ENCODE measurements around the gene ATP1B2.
A peak's percentile ranks its signal among the peaks of the same experiment; 100 is the strongest.

The ATP1B2 gene

DNA sequence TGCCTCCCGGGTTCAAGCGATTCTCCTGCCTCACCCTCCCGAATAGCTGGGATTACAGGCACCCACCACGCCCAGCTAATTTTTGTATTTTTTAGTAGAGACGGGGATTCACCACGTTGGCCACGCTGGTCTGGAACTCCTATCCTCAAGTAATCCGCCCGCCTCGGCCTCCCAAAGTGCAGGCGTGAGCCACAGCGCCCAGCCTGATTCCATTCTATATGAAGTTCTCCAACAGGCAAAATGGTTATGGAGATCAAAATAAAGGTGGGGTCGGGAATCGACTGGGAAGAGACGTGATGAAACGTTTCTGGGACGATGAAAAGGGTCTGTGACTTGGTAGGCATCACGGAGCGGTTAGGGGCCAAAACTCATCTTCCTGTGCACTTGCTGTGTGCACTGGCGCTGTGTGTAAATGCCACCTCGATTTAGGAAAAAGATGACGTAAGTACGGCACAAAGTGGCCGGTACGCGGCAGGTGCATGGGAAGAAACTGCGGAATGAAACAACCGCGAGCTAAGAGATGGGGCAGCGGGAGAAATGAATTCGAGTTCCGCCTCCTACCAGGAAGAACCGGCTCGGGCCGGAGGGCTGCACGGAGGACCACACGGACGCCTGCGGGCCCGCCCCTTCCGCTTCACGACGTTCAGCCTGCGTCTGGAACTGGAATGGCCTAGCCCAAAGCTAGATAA, 35.0 kb downstream of the ATP1B2 start:
- peak; percentile 93 for DNase-seq (ENCODE audit: low read depth)

DNA sequence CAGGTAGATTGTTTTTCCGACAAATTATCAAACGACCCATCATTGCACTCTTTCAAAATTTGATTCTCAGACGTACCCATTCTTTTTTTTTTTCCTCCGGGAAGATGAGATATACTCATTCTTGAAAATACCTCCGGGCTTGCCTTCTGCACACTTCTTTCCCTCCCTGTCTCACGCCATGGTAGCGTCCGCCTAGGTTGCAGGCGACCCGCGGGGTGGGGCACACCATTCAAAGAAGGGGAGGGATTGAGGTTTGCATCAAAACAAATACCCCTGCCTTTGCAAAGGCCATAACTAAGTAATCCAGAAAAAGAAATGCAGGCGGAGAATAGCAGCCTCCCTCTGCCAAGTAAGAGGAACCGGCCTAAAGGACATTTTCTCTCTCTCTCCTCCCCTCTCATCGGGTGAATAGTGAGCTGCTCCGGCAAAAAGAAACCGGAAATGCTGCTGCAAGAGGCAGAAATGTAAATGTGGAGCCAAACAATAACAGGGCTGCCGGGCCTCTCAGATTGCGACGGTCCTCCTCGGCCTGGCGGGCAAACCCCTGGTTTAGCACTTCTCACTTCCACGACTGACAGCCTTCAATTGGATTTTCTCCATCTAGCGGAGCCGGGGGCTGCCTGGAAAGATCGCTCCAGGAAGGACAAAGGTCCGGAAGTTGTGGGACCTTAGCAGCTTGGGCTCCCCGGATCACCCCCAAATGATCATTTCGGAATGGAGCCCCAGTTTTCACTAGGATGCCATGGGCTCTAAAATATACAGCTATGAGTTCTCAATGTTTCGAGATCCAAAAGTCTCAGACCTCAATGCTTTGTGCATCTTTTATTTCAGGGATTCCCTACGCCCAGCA, 35.7 kb downstream of the ATP1B2 start:
- DNase-seq (ENCODE audit: low read depth) = peak; percentile 83

DNA sequence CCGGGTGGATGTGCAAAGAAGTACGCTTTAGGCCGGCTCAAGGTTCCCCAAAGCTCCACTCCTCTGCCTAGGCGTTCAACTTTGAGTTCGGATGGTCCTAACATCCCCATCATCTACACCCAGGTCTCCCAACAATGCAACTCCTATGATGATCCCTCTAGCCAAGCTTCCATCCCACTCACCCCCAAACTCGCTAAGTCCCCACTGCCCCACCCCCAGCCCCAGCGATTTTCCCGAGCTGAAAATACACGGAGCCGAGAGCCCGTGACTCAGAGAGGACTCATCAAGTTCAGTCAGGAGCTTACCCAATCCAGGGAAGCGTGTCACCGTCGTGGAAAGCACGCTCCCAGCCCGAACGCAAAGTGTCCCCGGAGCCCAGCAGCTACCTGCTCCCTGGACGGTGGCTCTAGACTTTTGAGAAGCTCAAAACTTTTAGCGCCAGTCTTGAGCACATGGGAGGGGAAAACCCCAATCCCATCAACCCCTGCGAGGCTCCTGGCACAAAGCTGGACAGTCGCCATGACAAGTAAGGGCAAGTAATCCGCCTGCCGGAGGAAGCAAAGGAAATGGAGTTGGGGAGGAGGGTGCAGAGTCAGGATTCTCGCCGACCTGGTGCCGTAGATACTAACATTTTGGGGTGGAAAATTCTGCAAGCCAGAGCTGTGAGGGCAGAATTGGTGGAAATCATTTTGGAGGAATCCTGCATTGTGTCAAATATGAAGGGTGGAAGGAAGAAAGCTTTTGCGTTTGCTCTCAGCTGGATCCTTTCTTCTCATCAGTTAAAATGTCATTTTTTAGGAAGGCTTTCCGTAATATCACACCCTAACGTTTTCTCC, 36.6 kb downstream of the ATP1B2 start, which contains the start of gene TP53:
Gene TP53 (minus strand): TSS at position 419 of the 836 bp plus-strand sequence. CDS start 10,896 bp downstream, outside the sequence.
- DNase-seq (ENCODE audit: low read depth) = peak; percentile 94

DNA sequence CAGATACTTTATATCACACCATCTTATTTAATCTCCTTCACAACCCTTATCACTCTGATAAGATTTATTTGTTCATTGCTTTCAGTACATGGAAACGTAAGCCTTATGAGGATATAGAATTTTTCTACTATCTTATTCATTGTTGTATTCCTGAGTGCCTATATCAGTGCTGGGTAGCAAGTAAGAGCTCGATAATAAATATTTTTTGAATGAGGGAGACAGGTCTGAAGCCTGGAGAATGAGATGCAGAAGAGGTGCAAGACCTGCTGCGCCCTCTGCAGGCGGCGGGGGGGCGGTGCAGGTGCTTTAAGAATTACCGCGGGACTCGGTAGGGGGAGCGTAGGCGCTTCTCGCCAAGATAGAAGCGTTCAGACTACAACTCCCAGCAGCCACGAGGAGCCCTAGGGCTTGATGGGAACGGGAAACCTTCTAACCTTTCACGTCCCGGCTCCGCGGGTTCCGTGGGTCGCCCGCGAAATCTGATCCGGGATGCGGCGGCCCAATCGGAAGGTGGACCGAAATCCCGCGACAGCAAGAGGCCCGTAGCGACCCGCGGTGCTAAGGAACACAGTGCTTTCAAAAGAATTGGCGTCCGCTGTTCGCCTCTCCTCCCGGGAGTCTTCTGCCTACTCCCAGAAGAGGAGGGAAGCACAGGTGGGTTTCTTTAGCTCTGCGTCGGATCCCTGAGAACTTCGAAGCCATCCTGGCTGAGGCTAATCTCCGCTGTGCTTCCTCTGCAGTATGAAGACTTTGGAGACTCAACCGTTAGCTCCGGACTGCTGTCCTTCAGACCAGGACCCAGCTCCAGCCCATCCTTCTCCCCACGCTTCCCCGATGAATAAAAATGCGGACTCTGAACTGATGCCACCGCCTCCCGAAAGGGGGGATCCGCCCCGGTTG, 37.4 kb downstream of the ATP1B2 start, which contains the start of gene WRAP53:
Gene WRAP53 (plus strand): TSS at position 570 of the 900 bp plus-strand sequence. CDS start 172 bp downstream, at position 742.
- DNase-seq (ENCODE audit: low read depth) = peak; percentile 99

- DNase-seq (ENCODE audit: low read depth) = no peak
These were observed 38.1 kb downstream of the ATP1B2 start for GRCh38 chr17:7688808-7689316.

- no peak for DNase-seq (ENCODE audit: low read depth)
These were observed 44.9 kb downstream of the ATP1B2 start for GRCh38 chr17:7695586-7695985.

- no peak for DNase-seq (ENCODE audit: low read depth)
These were observed 47.3 kb downstream of the ATP1B2 start for GRCh38 chr17:7697828-7698588.

GRCh38 chr17:7700510-7700909, 49.8 kb downstream of the ATP1B2 start:
- no peak for DNase-seq (ENCODE audit: low read depth)

- DNase-seq (ENCODE audit: low read depth) = no peak
These were observed 51.0 kb downstream of the ATP1B2 start for GRCh38 chr17:7701681-7702080.

- DNase-seq (ENCODE audit: low read depth) = no peak
These were observed 52.0 kb downstream of the ATP1B2 start for GRCh38 chr17:7702776-7703175.

- DNase-seq (ENCODE audit: low read depth) = peak; percentile 54
These were observed 53.1 kb downstream of the ATP1B2 start for GRCh38 chr17:7703584-7704479.

GRCh38 chr17:7704601-7705268, 54.0 kb downstream of the ATP1B2 start, which contains the start of gene EFNB3:
TSS of gene EFNB3 (plus strand) at chr17:7705202. CDS start at chr17:7705599, 397 bp downstream.
- peak; percentile 56 for DNase-seq (ENCODE audit: low read depth)

DNA sequence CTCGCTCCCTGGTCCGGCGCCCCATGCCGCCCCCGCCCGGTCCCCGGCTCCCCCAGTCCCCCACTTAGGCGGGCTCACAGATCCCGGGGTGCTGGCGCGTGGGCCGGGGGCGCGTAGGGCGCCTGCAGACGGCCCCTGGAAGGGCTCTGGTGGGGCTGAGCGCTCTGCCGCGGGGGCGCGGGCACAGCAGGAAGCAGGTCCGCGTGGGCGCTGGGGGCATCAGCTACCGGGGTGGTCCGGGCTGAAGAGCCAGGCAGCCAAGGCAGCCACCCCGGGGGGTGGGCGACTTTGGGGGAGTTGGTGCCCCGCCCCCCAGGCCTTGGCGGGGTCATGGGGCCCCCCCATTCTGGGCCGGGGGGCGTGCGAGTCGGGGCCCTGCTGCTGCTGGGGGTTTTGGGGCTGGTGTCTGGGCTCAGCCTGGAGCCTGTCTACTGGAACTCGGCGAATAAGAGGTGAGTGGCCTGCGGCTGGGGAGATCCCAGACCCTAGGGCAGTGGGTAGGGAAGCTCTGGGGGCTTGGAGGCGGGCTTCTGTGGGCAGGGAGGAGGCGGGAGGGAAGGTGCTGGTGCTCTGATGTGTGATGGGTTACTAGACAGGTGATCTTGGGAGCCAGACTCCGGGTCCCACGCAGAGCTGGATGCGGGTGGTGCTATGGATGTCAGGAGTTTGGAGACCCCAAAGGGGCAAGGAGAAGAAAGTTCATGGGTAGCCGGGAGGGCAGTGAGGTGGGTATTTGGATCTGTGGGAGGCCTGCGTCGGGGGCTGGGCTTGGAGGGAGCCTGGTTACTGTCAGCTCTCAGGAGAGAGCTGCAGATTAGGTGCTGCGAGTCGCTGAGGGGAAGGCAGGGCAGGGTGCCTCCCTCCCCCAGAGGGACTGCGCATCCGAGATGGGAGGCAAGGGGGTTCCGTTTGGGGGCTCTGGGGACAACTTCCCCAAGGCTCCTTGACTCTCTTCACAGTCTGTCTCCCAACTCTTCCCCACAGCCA, 54.8 kb downstream of the ATP1B2 start:
- DNase-seq (ENCODE audit: low read depth) = no peak

- DNase-seq (ENCODE audit: low read depth) = no peak
These were observed 56.1 kb downstream of the ATP1B2 start for GRCh38 chr17:7706631-7707354.

Measured in EH (cell line).